Prostate gland (tissue), 2 donors: Measurements from ENCODE around the gene TCF12.

ENCODE experiments used
- CTCF ChIP-seq, 4 experiments: fragments of 200-600 bp in 2 of 4; fragments of 450-650 bp in 2 of 4; sonication (generic) in 2 of 4; IDR thresholded peaks; 1 replicate in 3 of 4; 2 replicates in 1 of 4; pipeline ENCODE4 v1.5.1; 2016 to 2019; ENCODE audit warnings: antibody characterized with exemption in 4 of 4, mild to moderate bottlenecking in 2 of 4, moderate library complexity in 2 of 4
- POLR2A ChIP-seq: fragments of 450-650 bp; IDR thresholded peaks from one replicate; pipeline ENCODE4 v1.6.1; 2016; ENCODE audit warnings: antibody characterized with exemption, mild to moderate bottlenecking
- POLR2AphosphoS5 ChIP-seq: sonication (generic); formaldehyde crosslinking; IDR thresholded peaks from one replicate; pipeline ENCODE4 v1.6.1; 2017; ENCODE audit warnings: antibody characterized with exemption

GRCh38 chr15:57033715-57034439, 115.4 kb downstream of the TCF12 start:
- TF ChIP-seq CTCF (IDR thresholded peaks at IDR 0.05) (no peak), POLR2AphosphoS5 (no peak), POLR2A (no peak)
